Measurements from ENCODE around the gene SLC7A8. TPM values are rescaled to one million over a fixed set of nuclear protein-coding genes. Genes with fewer than 3 reads are reported as not detected.
A peak's percentile ranks its signal among the peaks of the same experiment; 100 is the strongest.

SLC7A8 gene
- total RNA-seq, 1 experiment from 2014 or later: 77.9 TPM

DNA sequence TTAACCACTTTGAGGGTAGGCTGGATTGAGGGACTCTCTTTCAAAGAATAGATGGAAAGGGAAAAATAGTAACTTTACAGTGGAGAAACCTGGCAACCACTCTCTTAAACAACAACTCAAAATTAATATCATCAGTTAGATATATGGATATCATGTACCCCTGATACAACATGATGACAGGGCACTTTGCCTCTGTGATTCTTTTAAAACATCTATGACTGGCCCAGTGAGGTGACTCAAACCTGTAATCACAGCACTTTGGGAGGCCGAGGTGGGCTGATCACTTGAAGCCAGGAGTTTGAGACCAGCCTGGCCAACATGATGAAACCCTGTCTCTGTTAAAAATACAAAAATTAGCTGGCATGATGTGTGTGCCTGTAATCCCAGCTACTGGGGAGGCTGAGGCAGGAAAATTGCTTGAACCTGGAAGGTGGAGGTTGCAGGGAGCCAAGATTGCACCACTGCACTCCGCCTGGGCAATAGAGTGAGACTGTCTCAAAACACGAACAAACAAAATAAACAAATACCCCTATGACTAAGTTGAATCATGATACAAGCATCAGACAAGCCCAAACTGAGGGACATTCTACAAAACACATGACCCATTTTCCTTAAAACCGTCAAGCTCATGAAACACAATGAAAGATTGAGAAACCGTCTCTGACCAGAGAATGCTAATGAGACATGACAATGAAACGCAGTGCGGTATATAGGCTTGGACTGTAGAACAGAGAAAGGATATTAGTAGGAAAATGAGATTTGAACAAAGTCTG is 26.4 kb upstream of the SLC7A8 start:
- Histone ChIP-seq H2BK12ac (ENCODE audit: insufficient read length, low read depth, low read length) (peak overlapping the region; percentile 35), H3K4me1 (ENCODE audit: insufficient read depth, low read length) (peaks cover 7% of the 10 kb centered on the region), H3K4ac (ENCODE audit: low read depth, low read length) (no peak overlapping the region), H4K91ac (ENCODE audit: insufficient read length, low read depth, low read length) (no peak overlapping the region), H3K14ac (ENCODE audit: insufficient read depth, low read length) (no peak overlapping the region), H3K4me2 (ENCODE audit: insufficient read depth, insufficient read length, low read length) (no peak overlapping the region), H2BK20ac (ENCODE audit: low read depth, low read length, poor library complexity, severe bottlenecking) (no peak overlapping the region), H3K9ac (ENCODE audit: extremely low read depth, insufficient read length, low read length) (no peak overlapping the region), H3K18ac (ENCODE audit: insufficient read length, low read depth, low read length) (no peak overlapping the region), H4K8ac (replicated peaks; ENCODE audit: insufficient read length, low read depth, low read length) (no peak overlapping the region), H4K5ac (ENCODE audit: insufficient read length, low read depth, low read length) (no peak overlapping the region), H3K23me2 (ENCODE audit: insufficient read length, low read depth, low read length, poor library complexity, severe bottlenecking) (no peaks in the 10 kb centered on the region), H3K79me1 (ENCODE audit: insufficient read depth, low read depth, low read length, poor library complexity, severe bottlenecking) (no peaks in the 10 kb centered on the region), H2AFZ (ENCODE audit: low read length) (no peak overlapping the region), H3K27ac (ENCODE audit: insufficient read length, low read depth, low read length) (no peak overlapping the region), H2BK120ac (ENCODE audit: low read depth, low read length, poor library complexity, severe bottlenecking) (no peak overlapping the region), H4K20me1 (ENCODE audit: control insufficient read depth, insufficient read depth, insufficient read length) (no peaks in the 10 kb centered on the region), H2AK5ac (ENCODE audit: insufficient read length, low read length) (no peak overlapping the region), H3T11ph (ENCODE audit: low read length) (no peak overlapping the region), H2BK5ac (ENCODE audit: insufficient read length, low read length) (no peak overlapping the region), H3K23ac (ENCODE audit: insufficient read length, low read depth, low read length) (no peak overlapping the region), H2BK15ac (ENCODE audit: low read depth, low read length) (no peak overlapping the region), H3K27me3 (ENCODE audit: insufficient read depth, low read length) (no peaks in the 10 kb centered on the region), H3K79me2 (ENCODE audit: insufficient read depth, low read length) (no peaks in the 10 kb centered on the region), H3K9me3 (ENCODE audit: control insufficient read depth, low read depth, low read length) (no peaks in the 10 kb centered on the region), H3K56ac (ENCODE audit: insufficient read length, low read depth, low read length) (no peak overlapping the region)
- Mint-ChIP-seq H3K4me1 (peaks cover 29% of the 10 kb centered on the region in 2 experiments), H3K9me3 (peaks cover 0 to 4% of the 10 kb centered on the region in 2 experiments; a peak in 4 of 5 replicates), H3K36me3 (ENCODE audit: insufficient read depth in 1 of 3, low read depth in 3 of 3) (peaks cover 0 to 3% (median under 1%) of the 10 kb centered on the region in 3 experiments; a peak in 3 of 7 replicates), H3K4me3 (no peak overlapping the region; a peak in 1 of 5 replicates), H3K27ac (no peak overlapping the region), H3K27me3 (ENCODE audit: low read depth) (no peaks in the 10 kb centered on the region)
- no CpG with 5 or more reads among the region's 7 CpGs for WGBS (ENCODE audit: extremely low coverage, insufficient read length, low lambda C conversion rate)
- DNase-seq: no peak
- TF ChIP-seq, protein P1, sequence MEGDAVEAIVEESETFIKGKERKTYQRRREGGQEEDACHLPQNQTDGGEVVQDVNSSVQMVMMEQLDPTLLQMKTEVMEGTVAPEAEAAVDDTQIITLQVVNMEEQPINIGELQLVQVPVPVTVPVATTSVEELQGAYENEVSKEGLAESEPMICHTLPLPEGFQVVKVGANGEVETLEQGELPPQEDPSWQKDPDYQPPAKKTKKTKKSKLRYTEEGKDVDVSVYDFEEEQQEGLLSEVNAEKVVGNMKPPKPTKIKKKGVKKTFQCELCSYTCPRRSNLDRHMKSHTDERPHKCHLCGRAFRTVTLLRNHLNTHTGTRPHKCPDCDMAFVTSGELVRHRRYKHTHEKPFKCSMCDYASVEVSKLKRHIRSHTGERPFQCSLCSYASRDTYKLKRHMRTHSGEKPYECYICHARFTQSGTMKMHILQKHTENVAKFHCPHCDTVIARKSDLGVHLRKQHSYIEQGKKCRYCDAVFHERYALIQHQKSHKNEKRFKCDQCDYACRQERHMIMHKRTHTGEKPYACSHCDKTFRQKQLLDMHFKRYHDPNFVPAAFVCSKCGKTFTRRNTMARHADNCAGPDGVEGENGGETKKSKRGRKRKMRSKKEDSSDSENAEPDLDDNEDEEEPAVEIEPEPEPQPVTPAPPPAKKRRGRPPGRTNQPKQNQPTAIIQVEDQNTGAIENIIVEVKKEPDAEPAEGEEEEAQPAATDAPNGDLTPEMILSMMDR (conservative IDR thresholded peaks at IDR 0.05): no peak

Measured in H9 (cell line).